GM23338 (cell line): Measurements from ENCODE around the gene HPS4. TPM values are rescaled to one million over a fixed set of nuclear protein-coding genes. Genes with fewer than 3 reads are reported as not detected.

Experiments
- ATAC-seq: fragments of 200-7000 bp; cut with Tn5 transposase; 3 replicates; pipeline ENCODE4 v1.9.1; 2020
- DNase-seq: peaks from one replicate; pipeline ENCODE4 v3.0.0-alpha.2; 2015; ENCODE audit warnings: low spot score
- H2AFZ ChIP-seq: fragments of 200-600 bp; sonication (generic); 2 replicates; pipeline ENCODE4 v1.8.0; 2016; ENCODE audit warnings: antibody characterized with exemption, mild to moderate bottlenecking, moderate library complexity
- H3F3A ChIP-seq: fragments of 200-600 bp; sonication (generic); replicated peaks from 2 replicates; pipeline ENCODE4 v1.8.0; 2017; ENCODE audit warnings: antibody characterized with exemption, mixed run types, low read depth
- H3K27ac ChIP-seq: fragments of 200-600 bp; sonication (generic); 2 replicates; pipeline ENCODE4 v1.6.1; 2016; ENCODE audit warnings: low read depth
- H3K27me3 ChIP-seq: fragments of 200-600 bp; sonication (generic); 2 replicates; pipeline ENCODE4 v1.8.0; 2016; ENCODE audit warnings: mild to moderate bottlenecking, mixed run types, moderate library complexity; ENCODE audit not compliant: insufficient read depth
- H3K36me3 ChIP-seq: fragments of 200-600 bp; sonication (generic); 2 replicates; pipeline ENCODE4 v1.8.0; 2016; ENCODE audit warnings: mild to moderate bottlenecking; ENCODE audit not compliant: insufficient read depth
- H3K4me1 ChIP-seq: fragments of 200-600 bp; sonication (generic); 2 replicates; pipeline ENCODE4 v1.8.0; 2016; ENCODE audit warnings: mild to moderate bottlenecking, moderate library complexity; ENCODE audit not compliant: insufficient read depth
- H3K4me2 ChIP-seq: fragments of 200-600 bp; sonication (generic); 2 replicates; pipeline ENCODE4 v1.7.1; 2017; ENCODE audit warnings: mixed run types
- H3K4me3 ChIP-seq: fragments of 200-600 bp; sonication (generic); 2 replicates; pipeline ENCODE4 v1.6.1; 2016; ENCODE audit warnings: mixed run types
- H3K79me2 ChIP-seq: fragments of 200-600 bp; sonication (generic); replicated peaks from 2 replicates; pipeline ENCODE4 v1.8.0; 2017; ENCODE audit warnings: mild to moderate bottlenecking; ENCODE audit not compliant: insufficient read depth
- H3K9me2 ChIP-seq: fragments of 200-600 bp; sonication (generic); 2 replicates; pipeline ENCODE4 v1.8.0; 2017; ENCODE audit not compliant: insufficient read depth
- H4K20me1 ChIP-seq: fragments of 200-600 bp; sonication (generic); replicated peaks from 2 replicates; pipeline ENCODE4 v1.8.0; 2017; ENCODE audit warnings: mild to moderate bottlenecking; ENCODE audit not compliant: insufficient read depth
- H3K27ac Mint-ChIP-seq: 2 replicates; pipeline ENCODE4 v1.8.0; 2020; ENCODE audit warnings: inconsistent platforms, mild to moderate bottlenecking, moderate library complexity, mixed read lengths
- H3K27me3 Mint-ChIP-seq: 3 replicates; pipeline ENCODE4 v1.8.0; 2022; ENCODE audit warnings: low read depth, mild to moderate bottlenecking, moderate library complexity, mixed read lengths, inconsistent platforms; ENCODE audit not compliant: insufficient read depth, poor library complexity
- H3K36me3 Mint-ChIP-seq: 3 replicates; pipeline ENCODE4 v1.8.0; 2021; ENCODE audit warnings: low read depth, mild to moderate bottlenecking, inconsistent platforms, moderate library complexity, mixed read lengths
- H3K4me1 Mint-ChIP-seq: 3 replicates; pipeline ENCODE4 v1.8.0; 2020; ENCODE audit warnings: mild to moderate bottlenecking, inconsistent platforms, mixed read lengths
- H3K4me3 Mint-ChIP-seq: 3 replicates; pipeline ENCODE4 v1.8.0; 2021; ENCODE audit warnings: moderate library complexity, mild to moderate bottlenecking, inconsistent platforms, mixed read lengths
- H3K9me3 Mint-ChIP-seq: 3 replicates; pipeline ENCODE4 v1.8.0; 2020; ENCODE audit warnings: moderate library complexity, mild to moderate bottlenecking, inconsistent platforms, mixed read lengths
- CREB1 ChIP-seq: fragments of 250-450 bp; sonication (Bioruptor Pico); IDR thresholded peaks from 2 replicates; pipeline ENCODE4 v1.5.0; 2020; ENCODE audit warnings: low read depth, mild to moderate bottlenecking, moderate library complexity
- ETS1 ChIP-seq: IDR thresholded peaks from 2 replicates; pipeline ENCODE4 v1.6.1; 2016; ENCODE audit warnings: antibody characterized with exemption
- EZH2 ChIP-seq: fragments of 200-600 bp; sonication (generic); IDR thresholded peaks from one replicate; pipeline ENCODE4 v1.8.0; 2017; ENCODE audit warnings: antibody characterized with exemption, mild to moderate bottlenecking, low read depth; ENCODE audit not compliant: unreplicated experiment
- JUNB ChIP-seq: IDR thresholded peaks from one replicate; pipeline ENCODE4 v1.6.1; 2016; ENCODE audit warnings: antibody characterized with exemption; ENCODE audit not compliant: unreplicated experiment
- NANOG ChIP-seq: IDR thresholded peaks from 2 replicates; pipeline ENCODE4 v1.6.1; 2016; ENCODE audit warnings: antibody characterized with exemption, borderline replicate concordance
- STAT1 ChIP-seq: IDR thresholded peaks from one replicate; pipeline ENCODE4 v1.6.1; 2016; ENCODE audit warnings: antibody characterized with exemption; ENCODE audit not compliant: unreplicated experiment
- ZNF114 ChIP-seq: fragments of 250-450 bp; sonication (Bioruptor Pico); IDR thresholded peaks from 2 replicates; pipeline ENCODE4 v1.5.0; 2020; ENCODE audit warnings: mild to moderate bottlenecking, moderate library complexity
- ZNF331 ChIP-seq: fragments of 250-450 bp; sonication (Bioruptor Pico); IDR thresholded peaks from 2 replicates; pipeline ENCODE4 v1.5.0; 2020; ENCODE audit warnings: low read depth, mild to moderate bottlenecking, moderate library complexity
- polyA plus RNA-seq: library from polyadenylated mRNA; unstranded; fragments of >200 nt; fragmentation: Nextera tagmentation; extraction: Ambion mirVana; gene quantifications from 2 replicates; pipeline ENCODE4 v1.2.1, GENCODE V29; 2016
- total RNA-seq: library from RNA; depleted of rRNA; stranded (reverse); fragments of >200 nt; shearing (Covaris generic); gene quantifications from 2 replicates; pipeline ENCODE4 v1.2.3, GENCODE V29; 2014
- TF ChIP-seq, protein P1 (sequence below): IDR thresholded peaks from one replicate; pipeline ENCODE4 v1.6.1; 2018; ENCODE audit warnings: antibody characterized with exemption; ENCODE audit not compliant: unreplicated experiment

The HPS4 gene
- total and polyA plus RNA-seq, 2 experiments from 2014 or later = 20.3 to 49.4 TPM

GRCh38 chr22:26482161-26482560, 1.4 kb downstream of the HPS4 start (continued):
- TF ChIP-seq, protein P1, sequence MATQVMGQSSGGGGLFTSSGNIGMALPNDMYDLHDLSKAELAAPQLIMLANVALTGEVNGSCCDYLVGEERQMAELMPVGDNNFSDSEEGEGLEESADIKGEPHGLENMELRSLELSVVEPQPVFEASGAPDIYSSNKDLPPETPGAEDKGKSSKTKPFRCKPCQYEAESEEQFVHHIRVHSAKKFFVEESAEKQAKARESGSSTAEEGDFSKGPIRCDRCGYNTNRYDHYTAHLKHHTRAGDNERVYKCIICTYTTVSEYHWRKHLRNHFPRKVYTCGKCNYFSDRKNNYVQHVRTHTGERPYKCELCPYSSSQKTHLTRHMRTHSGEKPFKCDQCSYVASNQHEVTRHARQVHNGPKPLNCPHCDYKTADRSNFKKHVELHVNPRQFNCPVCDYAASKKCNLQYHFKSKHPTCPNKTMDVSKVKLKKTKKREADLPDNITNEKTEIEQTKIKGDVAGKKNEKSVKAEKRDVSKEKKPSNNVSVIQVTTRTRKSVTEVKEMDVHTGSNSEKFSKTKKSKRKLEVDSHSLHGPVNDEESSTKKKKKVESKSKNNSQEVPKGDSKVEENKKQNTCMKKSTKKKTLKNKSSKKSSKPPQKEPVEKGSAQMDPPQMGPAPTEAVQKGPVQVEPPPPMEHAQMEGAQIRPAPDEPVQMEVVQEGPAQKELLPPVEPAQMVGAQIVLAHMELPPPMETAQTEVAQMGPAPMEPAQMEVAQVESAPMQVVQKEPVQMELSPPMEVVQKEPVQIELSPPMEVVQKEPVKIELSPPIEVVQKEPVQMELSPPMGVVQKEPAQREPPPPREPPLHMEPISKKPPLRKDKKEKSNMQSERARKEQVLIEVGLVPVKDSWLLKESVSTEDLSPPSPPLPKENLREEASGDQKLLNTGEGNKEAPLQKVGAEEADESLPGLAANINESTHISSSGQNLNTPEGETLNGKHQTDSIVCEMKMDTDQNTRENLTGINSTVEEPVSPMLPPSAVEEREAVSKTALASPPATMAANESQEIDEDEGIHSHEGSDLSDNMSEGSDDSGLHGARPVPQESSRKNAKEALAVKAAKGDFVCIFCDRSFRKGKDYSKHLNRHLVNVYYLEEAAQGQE = no peak
- no peak for TF ChIP-seq ZNF331 (CRISPR knock-in tag)
- TF ChIP-seq STAT1 = no peak
- no peak for TF ChIP-seq CREB1 (CRISPR knock-in tag)
- no peak for TF ChIP-seq ETS1
- no peak for TF ChIP-seq NANOG
- TF ChIP-seq EZH2 = no peak
- no peak for TF ChIP-seq ZNF114 (CRISPR knock-in tag)

GRCh38 chr22:26481694-26482093, 1.9 kb downstream of the HPS4 start:
- Histone ChIP-seq H3K79me2 (peaks cover 73% of the 10 kb centered on the region), H3K4me2 (peak overlapping the region; percentile 41; the same call in 1 of the 2 replicates), H3K27me3 (no peaks in the 10 kb centered on the region), H3K4me3 (peak overlapping the region; percentile 33; the same call in 1 of the 2 replicates), H3K4me1 (peaks cover 27% of the 10 kb centered on the region), H3K27ac (0 out of 2 replicates have a peak overlapping the region, but pooled peaks have one; percentile 52), H4K20me1 (peaks cover 12% of the 10 kb centered on the region), H3K36me3 (peaks cover 24% of the 10 kb centered on the region), H3K9me2 (no peaks in the 10 kb centered on the region), H3F3A (peaks cover 20% of the 10 kb centered on the region), H2AFZ (no peak overlapping the region)
- Mint-ChIP-seq H3K4me1 (peaks cover 43% of the 10 kb centered on the region), H3K9me3 (0 out of 3 replicates have a peak, but pooled peaks cover 2% of the 10 kb centered on the region), H3K27ac (no peak overlapping the region), H3K27me3 (peaks cover 2% of the 10 kb centered on the region), H3K4me3 (peak overlapping the region; percentile 98), H3K36me3 (peaks cover 29% of the 10 kb centered on the region)
- no peak for TF ChIP-seq ETS1
- TF ChIP-seq STAT1 = no peak
- no peak for TF ChIP-seq CREB1 (CRISPR knock-in tag)
- TF ChIP-seq EZH2 = no peak
- no peak for TF ChIP-seq ZNF331 (CRISPR knock-in tag)
- TF ChIP-seq JUNB = no peak
- ATAC-seq (no peak), DNase-seq (no peak)
